ENCODE data around the gene PITPNM3.

DNA sequence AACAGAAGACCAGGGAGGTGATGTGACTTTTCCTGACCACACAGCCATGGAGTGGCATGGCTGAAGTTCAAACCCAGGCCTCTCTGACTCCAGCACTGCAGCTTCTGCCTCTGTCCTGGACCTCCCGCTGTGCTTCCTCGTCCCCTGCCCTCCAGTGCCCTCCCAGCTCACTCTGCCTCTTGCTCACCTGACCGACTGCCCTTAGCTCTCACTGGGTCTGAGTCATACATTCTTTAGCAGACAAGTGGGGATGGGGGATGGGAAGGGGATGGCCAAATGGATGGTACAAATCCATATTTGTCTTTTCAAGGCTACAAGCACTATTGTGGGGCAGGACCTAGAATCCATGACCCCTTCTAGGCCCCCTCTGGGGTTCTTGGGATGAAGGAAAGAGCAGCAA lies 33.0 kb downstream of the PITPNM3 start:
- TF ChIP-seq POLR2A (IDR thresholded peaks at IDR 0.05; ENCODE audit: low read depth, low read length) (no peak), TAF1 (IDR thresholded peaks at IDR 0.05; ENCODE audit: borderline replicate concordance, low read depth, low read length) (no peak)

Measured in GM12892 (cell line).